DMS114 treated with DMSO at 0.1 percent for 48 hours (cell line): ENCODE results near the gene LMF1.

Experiments used
- DNase-seq: peaks from one replicate; lab custom pipeline; 2025; ENCODE audit not compliant: unreplicated experiment; lab: John Stamatoyannopoulos, UW

The LMF1 gene

DNA sequence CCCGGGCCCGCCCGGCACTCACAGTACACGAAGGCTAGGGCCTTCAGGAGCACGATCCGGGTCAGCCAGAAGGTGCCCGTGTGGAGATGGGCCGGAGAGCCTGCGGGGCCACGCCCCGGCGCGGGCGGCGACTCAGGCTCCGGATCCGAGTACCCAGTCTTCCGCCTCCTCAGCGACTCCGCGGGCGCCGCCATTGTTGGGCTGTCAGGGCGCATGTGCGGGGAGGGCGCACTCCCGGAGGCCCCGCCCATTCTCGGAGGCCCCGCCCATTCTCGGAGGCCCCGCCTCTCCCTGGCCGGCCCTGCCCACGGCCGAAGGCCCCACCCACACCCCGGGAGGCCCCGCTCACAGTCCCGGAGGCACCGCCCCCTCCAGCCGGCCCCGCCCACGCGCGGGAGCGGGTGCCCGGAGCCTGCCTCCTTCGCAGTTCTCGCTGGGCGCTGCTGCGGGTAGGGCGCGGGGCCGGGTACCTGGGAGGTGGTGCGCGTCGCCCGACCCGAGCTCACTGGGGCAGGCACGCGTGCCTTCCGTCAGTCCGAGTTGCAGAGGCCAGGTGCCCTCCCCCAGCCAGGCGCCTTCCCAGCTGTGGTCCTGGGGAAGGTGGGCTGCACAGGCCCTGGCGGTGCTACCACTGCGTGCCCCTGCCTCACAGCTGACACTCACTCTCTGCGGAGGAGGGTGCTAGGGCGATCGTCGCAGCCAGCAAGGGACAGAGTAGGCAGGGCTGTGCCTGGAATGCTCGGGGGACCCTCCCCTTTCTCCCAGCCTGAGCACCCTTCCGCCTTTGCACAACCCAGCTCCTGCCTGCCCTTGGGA is at the start of gene LMF1:
TSS of gene LMF1 (minus strand) at position 219 of the 816 bp plus-strand sequence. CDS start at position 215, 4 bp downstream.
- DNase-seq, result peak; percentile 63

DNA sequence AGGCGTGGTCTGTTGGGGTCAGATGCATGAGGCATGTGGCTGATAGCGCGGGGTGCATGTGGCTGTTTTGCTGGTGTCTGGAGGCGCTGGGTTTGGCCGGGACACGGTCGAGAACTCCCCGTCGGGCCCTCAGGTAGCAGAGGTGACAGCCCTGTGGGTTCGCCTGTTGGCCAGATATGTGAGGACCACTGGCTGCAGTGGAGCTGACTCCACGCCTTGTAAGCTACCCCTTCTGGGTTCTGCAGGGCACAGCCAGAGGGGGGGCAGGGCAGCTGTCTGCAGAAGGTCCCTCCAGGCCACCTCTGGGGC is 49.3 kb upstream of the LMF1 start:
- no peak for DNase-seq

DNA sequence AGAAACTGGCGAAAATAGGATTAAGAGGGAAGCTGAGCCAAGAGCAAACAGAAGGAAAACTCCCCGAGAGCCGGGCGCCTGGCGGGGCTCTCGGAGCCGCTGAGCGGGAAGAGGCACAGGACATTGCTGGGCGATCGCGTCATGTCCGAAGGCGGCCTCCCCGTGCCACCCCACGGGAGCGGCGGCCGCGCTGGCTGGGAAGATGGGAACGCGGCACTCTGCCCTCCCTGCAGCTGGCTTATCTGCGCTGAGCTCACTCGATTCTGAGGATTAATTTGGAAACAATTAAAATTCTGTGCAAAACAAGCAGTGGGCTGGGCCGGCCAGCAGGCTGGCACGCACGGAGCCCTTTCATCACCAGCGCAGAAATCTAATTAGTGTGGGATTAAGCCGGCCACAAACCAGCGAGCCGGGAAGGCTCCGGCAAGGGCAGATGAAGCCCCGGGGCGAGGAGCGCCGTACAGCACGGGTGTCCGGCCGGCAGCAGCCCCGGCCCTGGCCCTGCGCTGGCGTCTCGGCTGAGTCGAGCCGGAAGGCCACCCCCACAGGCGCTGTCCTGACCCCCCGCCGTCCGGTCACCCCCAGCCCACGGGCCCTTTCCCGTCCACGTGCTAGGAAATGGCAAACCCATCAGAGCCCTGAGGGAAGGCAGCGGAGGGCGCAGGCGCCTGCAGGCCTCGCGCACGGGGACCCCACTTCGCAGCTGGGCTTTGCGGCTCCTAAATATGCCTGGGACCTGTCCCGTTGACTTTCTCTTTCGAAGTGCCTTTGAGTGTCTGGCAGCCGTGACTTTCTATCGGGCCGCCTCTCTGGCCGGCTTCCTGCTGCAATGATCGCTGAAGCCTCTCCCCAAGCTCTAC is 48.7 kb upstream of the LMF1 start:
- no peak for DNase-seq

- no peak for DNase-seq
Measured at GRCh38 chr16:1018447-1019198, 47.8 kb upstream of the LMF1 start.

DNA sequence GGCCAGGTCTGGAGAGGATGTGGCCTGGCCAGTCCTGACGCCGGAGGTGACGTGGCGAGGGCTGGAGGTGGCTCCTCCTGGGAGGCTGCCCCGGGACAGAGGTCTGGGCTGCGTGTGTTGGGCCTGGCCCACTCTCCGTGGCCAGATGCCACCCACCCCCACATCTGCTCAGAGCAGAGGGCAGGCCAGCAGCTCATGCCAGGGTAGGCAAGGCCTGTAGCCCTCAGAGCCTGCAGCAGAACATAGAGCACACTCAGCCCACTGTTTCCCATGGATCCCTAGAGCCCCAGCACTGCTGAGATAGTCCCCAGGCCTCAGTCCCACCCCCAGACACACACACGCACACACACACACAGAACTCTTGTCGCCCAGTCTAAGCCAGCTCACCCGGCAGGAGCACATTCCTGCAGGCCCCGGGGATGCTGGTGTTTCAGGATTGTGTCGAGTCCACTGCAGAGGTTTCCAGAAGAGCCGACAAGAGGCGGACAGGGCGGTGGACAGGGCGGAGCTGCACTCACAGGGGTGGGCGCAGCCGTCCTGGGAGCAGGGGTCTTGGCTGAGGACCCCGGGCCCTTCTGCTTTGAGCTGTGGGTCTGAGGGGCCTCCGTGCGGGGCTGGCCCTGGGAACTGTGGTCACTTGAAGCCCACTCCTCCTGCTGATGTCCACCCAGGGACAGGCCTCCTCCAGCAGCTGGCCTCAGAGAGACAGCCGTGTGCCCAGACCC is 44.1 kb upstream of the LMF1 start:
- no peak for DNase-seq

GRCh38 chr16:1014221-1014620 is 43.4 kb upstream of the LMF1 start:
- no peak for DNase-seq

- DNase-seq, result no peak
Measured at GRCh38 chr16:1013593-1013900, 42.8 kb upstream of the LMF1 start.

DNA sequence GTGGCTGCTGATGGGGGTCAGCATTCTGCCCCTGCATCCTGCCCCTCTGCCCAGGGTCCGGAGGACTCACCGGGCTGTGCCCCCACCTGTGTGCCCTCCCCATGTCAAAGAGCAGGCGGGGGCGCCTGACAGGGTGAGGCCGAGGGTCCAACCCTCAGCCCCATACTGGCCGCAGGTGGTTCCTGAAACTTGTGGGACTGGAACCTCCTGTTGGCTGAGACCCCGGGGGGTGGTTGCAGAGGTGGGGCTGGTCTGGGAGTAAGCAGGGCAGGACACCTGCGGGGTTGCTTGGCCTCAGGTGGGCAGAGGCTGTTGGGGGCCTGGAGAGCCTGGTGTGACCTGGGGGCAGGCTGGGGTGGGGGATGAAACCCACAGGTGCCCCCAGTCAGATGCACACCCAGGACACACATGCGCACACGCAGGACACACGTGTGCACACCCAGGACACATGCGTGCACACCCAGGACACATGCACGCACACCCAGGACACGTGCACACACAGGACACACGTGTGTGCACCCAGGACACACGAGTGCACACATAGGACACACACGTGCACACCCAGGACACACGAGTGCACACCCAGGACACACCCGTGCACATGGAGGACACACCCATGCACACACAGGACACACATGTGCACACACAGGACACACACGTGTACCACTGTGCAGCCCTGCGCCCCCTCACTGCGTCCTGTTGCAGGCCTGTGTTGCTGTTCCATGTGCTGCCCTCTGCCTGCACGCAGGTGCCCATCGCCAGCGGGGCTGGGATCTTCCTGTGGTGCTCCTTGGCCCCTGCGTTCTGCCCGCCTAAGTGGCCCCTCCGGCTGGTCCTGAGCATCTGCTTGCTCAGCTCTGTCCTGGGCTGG is 42.2 kb upstream of the LMF1 start:
- no peak for DNase-seq

- DNase-seq, result no peak
Measured at GRCh38 chr16:1012135-1012534, 41.4 kb upstream of the LMF1 start.

GRCh38 chr16:1011316-1012082 is 40.7 kb upstream of the LMF1 start:
- no peak for DNase-seq

DNA sequence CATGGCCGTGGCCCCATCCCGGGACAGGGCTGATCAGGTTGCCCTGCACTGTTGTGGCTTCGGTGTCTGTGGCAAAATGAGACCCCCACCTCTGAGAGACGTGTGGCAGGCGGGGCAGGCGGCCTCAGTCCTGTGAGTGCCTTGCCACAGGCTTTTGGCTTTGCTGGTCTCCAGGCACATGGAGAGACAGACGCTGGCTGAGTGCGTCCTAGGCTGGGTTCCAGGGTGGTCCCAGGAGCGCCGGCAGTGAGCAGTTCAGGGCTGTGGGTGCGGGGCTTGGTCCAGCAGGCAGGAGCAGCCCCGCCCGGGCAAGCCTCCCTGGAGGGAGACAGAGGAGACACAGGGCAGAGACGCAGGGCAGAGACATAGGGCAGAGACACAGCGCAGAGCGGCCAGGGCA is 40.0 kb upstream of the LMF1 start:
- no peak for DNase-seq

DNA sequence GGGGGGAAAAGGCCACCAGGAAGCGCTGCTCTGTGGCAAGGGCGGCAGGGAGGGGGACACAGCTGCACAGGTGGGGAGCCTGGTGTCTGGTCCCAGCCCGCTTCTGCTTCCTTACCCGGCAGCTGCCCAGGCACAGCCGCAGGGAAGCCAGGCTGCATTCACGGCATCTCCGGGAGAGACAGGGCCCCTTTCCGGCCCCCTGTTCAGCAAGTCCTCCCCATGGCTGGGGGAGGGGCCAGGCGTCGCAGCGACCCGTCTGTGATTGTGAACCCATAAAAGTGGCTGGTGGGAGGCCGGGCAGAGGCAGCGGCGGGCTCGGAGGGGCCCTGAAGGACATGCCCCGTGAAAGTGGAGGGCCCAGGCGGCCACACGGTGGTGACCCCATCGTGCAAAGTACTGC is 39.5 kb upstream of the LMF1 start:
- no peak for DNase-seq

DNA sequence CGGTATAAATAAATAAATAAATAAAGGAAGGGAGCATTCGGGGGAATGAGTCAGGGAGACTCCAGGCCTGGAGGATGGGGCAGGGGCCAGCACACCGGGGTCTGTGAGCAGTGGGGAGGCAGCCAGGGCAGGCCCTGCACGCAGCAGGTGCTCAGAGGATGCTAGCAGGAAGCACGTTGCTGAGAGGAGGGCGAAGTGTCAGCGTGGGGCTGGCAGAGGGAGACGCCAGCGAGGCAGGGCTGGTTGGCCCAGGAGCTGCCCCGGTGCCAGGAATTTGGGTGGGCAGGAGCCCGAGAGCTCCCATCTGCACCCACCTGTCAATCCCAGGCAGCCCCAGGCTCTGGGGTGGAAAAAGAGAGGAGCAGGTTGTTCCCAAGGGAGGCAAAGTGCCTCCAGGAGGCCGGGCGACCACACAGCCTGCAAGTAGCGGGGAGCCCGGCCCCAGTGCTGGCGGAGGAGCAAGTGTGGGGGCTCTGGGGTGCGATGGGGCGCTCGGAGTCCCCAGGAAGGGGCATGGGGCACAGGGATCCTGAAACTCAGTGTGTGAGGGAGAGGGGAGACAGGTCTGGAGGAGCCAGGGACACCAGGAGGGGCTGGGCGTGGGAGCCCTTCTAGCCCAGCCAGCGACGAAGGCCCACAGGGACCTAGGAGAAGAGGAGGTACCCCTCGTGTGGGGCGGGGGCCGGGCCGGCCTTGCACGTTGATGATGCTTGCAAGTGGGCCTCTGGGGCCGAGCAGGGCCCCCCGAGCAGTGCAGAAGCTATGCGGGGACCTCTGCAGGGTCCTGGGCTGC is 38.8 kb upstream of the LMF1 start:
- no peak for DNase-seq

DNA sequence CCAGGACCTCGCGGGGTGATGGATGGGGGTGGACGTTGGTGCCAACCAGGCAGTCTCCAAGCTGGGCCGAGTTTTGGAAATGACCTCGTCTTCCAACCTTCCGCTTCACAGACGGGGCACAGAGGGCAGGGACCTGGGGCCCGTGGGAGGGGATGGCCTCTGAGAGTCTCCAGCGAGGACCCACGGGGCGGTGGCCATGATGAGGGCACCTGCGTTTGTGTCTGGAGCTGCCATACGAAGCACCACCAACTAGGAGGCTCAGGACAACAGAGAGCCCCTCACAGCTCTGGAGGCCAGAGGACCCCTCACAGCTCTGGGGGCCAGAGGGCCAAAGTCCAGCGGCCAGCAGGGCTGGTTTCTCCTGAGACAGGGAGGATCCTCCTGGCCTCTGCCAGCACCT is 37.3 kb upstream of the LMF1 start:
- no peak for DNase-seq

GRCh38 chr16:1007284-1007850 is 36.6 kb upstream of the LMF1 start:
- no peak for DNase-seq

DNA sequence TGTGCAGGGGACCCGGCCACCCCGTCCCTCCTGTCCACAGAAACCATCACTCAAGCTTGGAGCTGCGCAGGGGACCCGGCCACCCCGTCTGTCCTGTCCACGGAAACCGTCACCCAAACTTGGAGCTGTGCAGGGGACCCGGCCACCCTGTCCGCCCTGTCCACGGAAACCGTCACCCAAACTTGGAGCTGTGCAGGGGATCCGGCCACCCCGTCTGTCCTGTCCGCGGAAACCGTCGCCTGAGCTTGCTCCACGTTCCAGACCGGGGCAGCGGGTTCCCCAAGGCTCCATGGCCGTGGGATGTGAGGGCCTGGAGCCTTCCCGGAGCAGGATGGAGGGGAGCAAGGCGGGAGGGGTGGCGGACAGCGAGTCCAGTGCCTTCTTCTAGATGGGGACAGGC is 36.0 kb upstream of the LMF1 start:
- no peak for DNase-seq

- no peak for DNase-seq
Measured at GRCh38 chr16:1005286-1005685, 34.5 kb upstream of the LMF1 start.
